HG02588 (cell line): ENCODE results near the gene ZNF583.

Source experiments
- ATAC-seq: cut with Tn5 transposase; IDR thresholded peaks from one replicate; pipeline ENCODE4 v1.9.1; 2021; ENCODE audit warnings: mild to moderate bottlenecking, moderate library complexity; ENCODE audit not compliant: unreplicated experiment

Gene ZNF583

GRCh38 chr19:56441206-56441792 is 37.2 kb downstream of the ZNF583 start:
- ATAC-seq, result no peak

- no peak for ATAC-seq
These were observed 70.2 kb downstream of the ZNF583 start for GRCh38 chr19:56474308-56474707.

- ATAC-seq, result no peak
These were observed 72.0 kb downstream of the ZNF583 start for GRCh38 chr19:56476093-56476492.
